ENCODE data around the gene CNNM3. TPM values are rescaled to one million over a fixed set of nuclear protein-coding genes. Genes with fewer than 3 reads are reported as not detected.

Gene CNNM3
- total RNA-seq, 1 donor from 2014 or later: 20.9 TPM

DNA sequence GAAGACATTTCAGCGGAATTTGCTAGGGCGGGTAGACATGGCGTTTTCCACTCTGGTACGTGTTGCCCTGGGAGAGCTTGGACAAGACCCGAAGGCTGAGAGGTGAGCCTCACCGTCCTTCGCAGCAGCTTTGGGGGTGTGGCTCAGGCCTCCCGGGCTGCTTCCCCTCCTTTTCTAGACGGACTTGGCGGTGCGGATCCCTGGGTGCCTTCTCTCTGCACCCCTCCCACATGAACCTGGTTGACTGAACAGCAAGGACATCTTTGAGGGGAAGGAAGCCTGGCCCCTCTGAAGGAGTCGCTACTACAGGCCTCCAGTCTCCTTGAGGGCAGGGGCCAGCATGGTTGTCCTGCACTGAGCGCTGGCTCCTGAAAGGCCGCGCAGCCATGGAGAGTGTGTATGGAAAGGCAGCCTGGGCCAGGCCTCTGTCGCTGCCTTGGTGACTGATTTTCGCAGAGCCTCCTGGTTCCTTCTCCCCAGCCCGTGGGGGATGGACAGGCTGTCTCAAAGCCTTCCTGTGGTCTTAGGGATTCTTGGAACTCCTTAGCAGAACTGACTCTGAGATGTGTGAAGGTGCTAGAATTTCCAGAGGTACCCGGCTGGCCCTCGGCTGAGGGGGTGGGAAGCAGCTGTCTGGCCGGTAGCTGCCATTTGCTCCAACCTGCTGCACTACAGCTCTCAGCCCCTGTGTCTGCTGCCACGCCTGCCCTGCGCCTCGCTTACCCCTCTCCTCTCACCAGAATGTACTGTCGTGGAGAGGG is 45.4 kb upstream of the CNNM3 start:
- TF ChIP-seq, protein P1, sequence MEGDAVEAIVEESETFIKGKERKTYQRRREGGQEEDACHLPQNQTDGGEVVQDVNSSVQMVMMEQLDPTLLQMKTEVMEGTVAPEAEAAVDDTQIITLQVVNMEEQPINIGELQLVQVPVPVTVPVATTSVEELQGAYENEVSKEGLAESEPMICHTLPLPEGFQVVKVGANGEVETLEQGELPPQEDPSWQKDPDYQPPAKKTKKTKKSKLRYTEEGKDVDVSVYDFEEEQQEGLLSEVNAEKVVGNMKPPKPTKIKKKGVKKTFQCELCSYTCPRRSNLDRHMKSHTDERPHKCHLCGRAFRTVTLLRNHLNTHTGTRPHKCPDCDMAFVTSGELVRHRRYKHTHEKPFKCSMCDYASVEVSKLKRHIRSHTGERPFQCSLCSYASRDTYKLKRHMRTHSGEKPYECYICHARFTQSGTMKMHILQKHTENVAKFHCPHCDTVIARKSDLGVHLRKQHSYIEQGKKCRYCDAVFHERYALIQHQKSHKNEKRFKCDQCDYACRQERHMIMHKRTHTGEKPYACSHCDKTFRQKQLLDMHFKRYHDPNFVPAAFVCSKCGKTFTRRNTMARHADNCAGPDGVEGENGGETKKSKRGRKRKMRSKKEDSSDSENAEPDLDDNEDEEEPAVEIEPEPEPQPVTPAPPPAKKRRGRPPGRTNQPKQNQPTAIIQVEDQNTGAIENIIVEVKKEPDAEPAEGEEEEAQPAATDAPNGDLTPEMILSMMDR (IDR thresholded peaks at IDR 0.05): no peak
- Mint-ChIP-seq H3K4me3 (ENCODE audit: unreplicated experiment) (no peak overlapping the region), H3K36me3 (ENCODE audit: unreplicated experiment) (peaks cover 1% of the 10 kb centered on the region), H3K27me3 (ENCODE audit: unreplicated experiment) (no peaks in the 10 kb centered on the region), H3K27ac (ENCODE audit: unreplicated experiment) (no peak overlapping the region), H3K9me3 (ENCODE audit: unreplicated experiment) (no peaks in the 10 kb centered on the region), H3K4me1 (ENCODE audit: unreplicated experiment) (peaks cover 16% of the 10 kb centered on the region)
- DNase-seq (ENCODE audit: extremely low spot score, unreplicated experiment): no peak

DNA sequence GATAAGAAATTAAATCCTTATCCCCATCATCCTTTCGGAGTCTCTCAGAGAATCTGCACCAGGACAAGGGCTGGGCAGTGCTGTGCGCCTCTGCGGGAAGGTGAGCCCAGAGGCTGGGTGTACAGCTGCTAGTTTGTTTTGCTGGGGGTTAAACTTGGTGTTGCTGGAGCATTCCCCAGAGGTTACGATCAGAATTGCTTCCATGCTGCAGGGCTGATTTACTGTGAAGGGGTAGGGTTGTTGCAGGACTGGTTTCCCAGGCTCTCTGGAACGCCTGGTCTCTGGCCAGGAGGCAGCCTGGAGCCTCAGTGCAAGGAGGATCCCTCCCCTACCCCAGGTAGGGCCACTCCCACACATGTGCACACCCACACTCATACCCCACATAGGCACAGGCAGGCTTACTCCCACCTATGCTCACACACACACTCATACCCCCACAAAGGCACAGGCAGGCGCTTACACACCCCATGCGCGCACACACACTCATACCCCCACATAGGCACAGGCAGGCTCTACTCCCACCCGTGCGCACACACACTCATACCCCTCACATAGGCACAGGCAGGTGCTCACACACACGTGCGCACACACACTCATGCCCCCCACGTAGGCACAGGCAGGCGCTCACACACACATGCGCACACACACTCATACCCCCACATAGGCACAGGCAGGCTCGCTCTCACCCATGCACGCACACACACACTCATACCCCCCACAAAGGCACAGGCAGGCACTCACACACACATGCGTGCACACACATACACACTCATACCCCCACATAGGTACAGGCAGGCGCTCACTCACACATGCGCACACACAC is 44.1 kb upstream of the CNNM3 start:
- Mint-ChIP-seq H3K4me3 (ENCODE audit: unreplicated experiment) (no peak overlapping the region), H3K27me3 (ENCODE audit: unreplicated experiment) (no peaks in the 10 kb centered on the region), H3K27ac (ENCODE audit: unreplicated experiment) (no peak overlapping the region), H3K36me3 (ENCODE audit: unreplicated experiment) (peaks cover 1% of the 10 kb centered on the region), H3K9me3 (ENCODE audit: unreplicated experiment) (no peaks in the 10 kb centered on the region), H3K4me1 (ENCODE audit: unreplicated experiment) (peaks cover 14% of the 10 kb centered on the region)
- DNase-seq (ENCODE audit: extremely low spot score, unreplicated experiment): no peak
- TF ChIP-seq, protein P1 (IDR thresholded peaks at IDR 0.05): no peak

DNA sequence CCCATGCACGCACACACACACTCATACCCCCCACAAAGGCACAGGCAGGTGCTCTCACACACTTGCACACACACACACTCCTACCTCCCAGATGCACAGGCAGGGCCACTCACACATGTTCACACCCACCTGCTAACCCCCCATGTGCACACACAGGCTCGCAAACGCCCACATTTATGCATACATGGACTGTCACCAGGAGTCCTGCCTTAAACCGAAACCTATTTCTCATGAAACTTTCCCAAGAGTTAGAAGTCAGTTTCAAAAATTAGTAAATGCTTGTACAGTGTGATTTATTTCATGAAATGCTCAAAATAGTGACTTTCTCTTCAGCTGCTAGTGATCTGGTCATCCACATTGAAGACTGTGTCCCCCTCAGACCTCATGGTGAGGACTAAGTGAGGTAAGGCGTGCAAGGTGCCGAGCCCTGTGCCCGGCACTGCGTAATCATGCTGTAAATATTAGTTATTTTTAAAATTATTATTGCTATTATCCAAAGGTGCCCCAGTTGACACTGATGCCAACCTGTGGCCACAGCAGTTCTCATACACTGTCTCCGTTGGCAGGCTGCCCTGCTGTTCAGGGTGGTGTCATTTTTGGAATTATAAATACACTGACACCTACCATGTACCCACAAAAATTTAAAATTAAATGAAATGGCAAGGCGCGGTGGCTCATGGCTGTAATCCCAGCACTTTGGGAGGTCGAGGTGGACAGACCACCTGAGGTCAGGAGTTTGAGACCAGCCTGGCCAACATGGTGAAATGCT is 43.0 kb upstream of the CNNM3 start:
- peaks cover 14% of the 10 kb centered on the region for H3K4me1 Mint-ChIP-seq (ENCODE audit: unreplicated experiment)
- no peak overlapping the region for H3K4me3 Mint-ChIP-seq (ENCODE audit: unreplicated experiment)
- H3K27ac Mint-ChIP-seq (ENCODE audit: unreplicated experiment): peak overlapping the region; percentile 27
- no peaks in the 10 kb centered on the region for H3K27me3 Mint-ChIP-seq (ENCODE audit: unreplicated experiment)
- DNase-seq (ENCODE audit: extremely low spot score, unreplicated experiment): no peak
- no peaks in the 10 kb centered on the region for H3K9me3 Mint-ChIP-seq (ENCODE audit: unreplicated experiment)
- peaks cover 1% of the 10 kb centered on the region for H3K36me3 Mint-ChIP-seq (ENCODE audit: unreplicated experiment)
- TF ChIP-seq, protein P1 (IDR thresholded peaks at IDR 0.05): no peak

DNA sequence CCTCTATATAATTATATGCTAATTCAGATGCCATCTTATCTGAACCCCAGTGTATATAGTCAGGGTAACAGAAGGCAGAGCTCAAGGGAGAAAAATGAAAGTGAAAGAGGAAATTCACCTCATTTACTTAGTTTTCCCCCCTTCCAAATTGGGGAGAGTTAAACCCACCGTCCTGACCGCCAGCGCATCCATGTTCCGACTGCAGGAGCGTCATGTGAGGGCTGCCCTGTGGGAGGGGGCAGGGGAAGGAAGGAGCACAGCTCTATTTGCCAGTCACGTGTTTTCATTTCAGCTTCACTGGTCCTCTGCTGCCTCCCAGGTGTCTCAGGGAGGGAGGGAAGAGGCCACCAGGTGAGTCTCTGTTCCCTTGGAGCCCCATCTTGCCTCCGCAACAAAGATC is 42.1 kb upstream of the CNNM3 start:
- DNase-seq (ENCODE audit: extremely low spot score, unreplicated experiment): no peak
- Mint-ChIP-seq H3K27me3 (ENCODE audit: unreplicated experiment) (no peaks in the 10 kb centered on the region), H3K4me3 (ENCODE audit: unreplicated experiment) (no peak overlapping the region), H3K27ac (ENCODE audit: unreplicated experiment) (no peak overlapping the region), H3K36me3 (ENCODE audit: unreplicated experiment) (no peaks in the 10 kb centered on the region), H3K4me1 (ENCODE audit: unreplicated experiment) (peaks cover 14% of the 10 kb centered on the region), H3K9me3 (ENCODE audit: unreplicated experiment) (no peaks in the 10 kb centered on the region)
- TF ChIP-seq, protein P1 (IDR thresholded peaks at IDR 0.05): no peak

All from osteocyte (in vitro differentiated cells).